ENCODE results near the gene ZFC3H1. TPM values are rescaled to one million over a fixed set of nuclear protein-coding genes. Genes with fewer than 3 reads are reported as not detected.

Gene ZFC3H1, protein sequence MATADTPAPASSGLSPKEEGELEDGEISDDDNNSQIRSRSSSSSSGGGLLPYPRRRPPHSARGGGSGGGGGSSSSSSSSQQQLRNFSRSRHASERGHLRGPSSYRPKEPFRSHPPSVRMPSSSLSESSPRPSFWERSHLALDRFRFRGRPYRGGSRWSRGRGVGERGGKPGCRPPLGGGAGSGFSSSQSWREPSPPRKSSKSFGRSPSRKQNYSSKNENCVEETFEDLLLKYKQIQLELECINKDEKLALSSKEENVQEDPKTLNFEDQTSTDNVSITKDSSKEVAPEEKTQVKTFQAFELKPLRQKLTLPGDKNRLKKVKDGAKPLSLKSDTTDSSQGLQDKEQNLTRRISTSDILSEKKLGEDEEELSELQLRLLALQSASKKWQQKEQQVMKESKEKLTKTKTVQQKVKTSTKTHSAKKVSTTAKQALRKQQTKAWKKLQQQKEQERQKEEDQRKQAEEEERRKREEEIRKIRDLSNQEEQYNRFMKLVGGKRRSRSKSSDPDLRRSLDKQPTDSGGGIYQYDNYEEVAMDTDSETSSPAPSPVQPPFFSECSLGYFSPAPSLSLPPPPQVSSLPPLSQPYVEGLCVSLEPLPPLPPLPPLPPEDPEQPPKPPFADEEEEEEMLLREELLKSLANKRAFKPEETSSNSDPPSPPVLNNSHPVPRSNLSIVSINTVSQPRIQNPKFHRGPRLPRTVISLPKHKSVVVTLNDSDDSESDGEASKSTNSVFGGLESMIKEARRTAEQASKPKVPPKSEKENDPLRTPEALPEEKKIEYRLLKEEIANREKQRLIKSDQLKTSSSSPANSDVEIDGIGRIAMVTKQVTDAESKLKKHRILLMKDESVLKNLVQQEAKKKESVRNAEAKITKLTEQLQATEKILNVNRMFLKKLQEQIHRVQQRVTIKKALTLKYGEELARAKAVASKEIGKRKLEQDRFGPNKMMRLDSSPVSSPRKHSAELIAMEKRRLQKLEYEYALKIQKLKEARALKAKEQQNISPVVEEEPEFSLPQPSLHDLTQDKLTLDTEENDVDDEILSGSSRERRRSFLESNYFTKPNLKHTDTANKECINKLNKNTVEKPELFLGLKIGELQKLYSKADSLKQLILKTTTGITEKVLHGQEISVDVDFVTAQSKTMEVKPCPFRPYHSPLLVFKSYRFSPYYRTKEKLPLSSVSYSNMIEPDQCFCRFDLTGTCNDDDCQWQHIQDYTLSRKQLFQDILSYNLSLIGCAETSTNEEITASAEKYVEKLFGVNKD (N-terminal part only)
- 9.6 and 10.8 TPM in 2 replicates for total RNA-seq

DNA sequence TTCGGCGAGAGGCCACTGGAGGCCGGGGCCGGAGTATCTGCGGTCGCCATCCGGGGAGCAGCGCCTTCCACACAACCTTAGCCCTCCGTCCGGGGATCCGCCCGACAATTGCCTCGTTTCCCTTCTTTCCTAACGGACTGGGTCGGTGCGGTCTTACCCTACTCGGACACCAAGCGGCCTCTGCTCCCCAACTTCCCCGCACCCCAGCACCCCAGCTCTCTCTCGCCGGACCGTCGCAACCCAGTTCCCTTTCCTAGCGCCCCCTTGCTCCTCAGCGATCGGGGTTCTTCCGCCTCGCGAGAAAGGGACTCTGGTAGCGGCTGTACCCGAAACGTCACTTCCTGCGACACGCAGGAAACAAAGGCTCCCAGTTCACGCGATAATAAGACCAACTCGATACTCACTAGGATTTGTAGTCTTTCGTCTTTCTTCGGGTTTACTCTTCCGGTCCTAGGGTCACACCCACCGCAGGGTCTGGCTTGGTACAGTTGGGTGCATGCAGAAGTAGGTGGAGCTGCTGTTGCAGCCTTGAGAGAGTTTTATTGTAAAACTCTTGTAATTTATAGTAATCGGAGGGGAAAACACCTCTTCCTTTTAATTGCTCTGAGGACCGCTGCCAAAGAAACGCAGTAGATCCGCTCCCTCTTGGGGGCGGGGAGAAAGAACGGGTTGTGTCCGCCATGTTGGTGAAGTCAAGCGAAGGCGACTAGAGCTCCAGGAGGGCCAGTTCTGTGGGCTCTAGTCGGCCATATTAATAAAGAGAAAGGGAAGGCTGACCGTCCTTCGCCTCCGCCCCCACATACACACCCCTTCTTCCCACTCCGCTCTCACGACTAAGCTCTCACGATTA, at the start of gene ZFC3H1, which contains the start of gene THAP2:
Gene ZFC3H1, minus strand, starts transcription at position 288 of the 850 bp plus-strand sequence. Its CDS starts 238 bp downstream, at position 50.
Gene THAP2, plus strand, starts transcription at position 741 of the 850 bp plus-strand sequence. CDS start 209 bp downstream, outside the sequence.

GRCh38 chr12:71685914-71686657, 22.4 kb upstream of the ZFC3H1 start, which contains the start of gene TMEM19:
Gene TMEM19 (plus strand): TSS chr12:71686082. CDS start chr12:71686681, 599 bp downstream.

Other genes with a start within 250 kb of the ZFC3H1 start
- not detected in 2 replicates for gene LGR5, start 224.1 kb downstream of the ZFC3H1 start, total RNA-seq
- 1.6 and 2.8 TPM in 2 replicates for gene THAP2, start 453 bp upstream of the ZFC3H1 start, total RNA-seq
- 11.5 and 20.5 TPM in 2 replicates for gene TMEM19, start 22.2 kb upstream of the ZFC3H1 start, total RNA-seq
- 7.5 and 7.7 TPM in 2 replicates for gene RAB21, start 91.0 kb upstream of the ZFC3H1 start, total RNA-seq
- 7.5 and 11.9 TPM in 2 replicates for gene TBC1D15, start 175.9 kb upstream of the ZFC3H1 start, total RNA-seq

Measured in mesangial cell (primary cell).